Activated naive CD8-positive, alpha-beta T cell treated with anti-CD3 and anti-CD28 coated beads, Interleukin-2, amount 50 U/mL, for 24 hours (primary cell): ENCODE measurements around the gene FSIP1.

ENCODE experiments used
- ATAC-seq: fragments of 150-1000 bp; cut with Tn5 transposase; one replicate; pipeline ENCODE4 v1.10.0; 2021
- DNase-seq: peaks from one replicate; pipeline ENCODE4 v3.0.0; 2021
- H3K27ac Mint-ChIP-seq: one replicate; pipeline ENCODE4 v1.8.0; 2021; ENCODE audit warnings: mild to moderate bottlenecking, mixed read lengths
- H3K27me3 Mint-ChIP-seq: one replicate; pipeline ENCODE4 v1.8.0; 2021; ENCODE audit warnings: mixed read lengths
- H3K36me3 Mint-ChIP-seq: one replicate; pipeline ENCODE4 v1.8.0; 2021; ENCODE audit warnings: low read depth, mixed read lengths
- H3K4me1 Mint-ChIP-seq: one replicate; pipeline ENCODE4 v1.8.0; 2021; ENCODE audit warnings: mixed read lengths
- H3K4me3 Mint-ChIP-seq: one replicate; pipeline ENCODE4 v1.8.0; 2021; ENCODE audit warnings: mild to moderate bottlenecking, moderate library complexity, mixed read lengths
- H3K9me3 Mint-ChIP-seq: one replicate; pipeline ENCODE4 v1.8.0; 2021; ENCODE audit warnings: mixed read lengths

FSIP1 gene

GRCh38 chr15:39654304-39654703, 128.3 kb downstream of the FSIP1 start:
- H3K36me3 Mint-ChIP-seq = no peaks in the 10 kb centered on the region
- no peak for DNase-seq

GRCh38 chr15:39651881-39652280, 130.8 kb downstream of the FSIP1 start:
- Mint-ChIP-seq H3K27ac (no peak overlapping the region), H3K4me1 (peaks cover 12% of the 10 kb centered on the region), H3K36me3 (no peaks in the 10 kb centered on the region), H3K4me3 (no peak overlapping the region), H3K27me3 (peaks cover 2% of the 10 kb centered on the region), H3K9me3 (no peaks in the 10 kb centered on the region)
- DNase-seq (no peak), ATAC-seq (no peak)

More at GRCh38 chr15:39654304-39654703, 128.3 kb downstream of the FSIP1 start:
- H3K4me1 Mint-ChIP-seq = peaks cover 3% of the 10 kb centered on the region
- H3K4me3 Mint-ChIP-seq = no peak overlapping the region
- no peaks in the 10 kb centered on the region for H3K9me3 Mint-ChIP-seq
- peaks cover 2% of the 10 kb centered on the region for H3K27me3 Mint-ChIP-seq
- H3K27ac Mint-ChIP-seq = no peak overlapping the region
- no peak for ATAC-seq

- peaks cover 12% of the 10 kb centered on the region for H3K4me1 Mint-ChIP-seq
Measured at GRCh38 chr15:39651295-39651694, 131.3 kb downstream of the FSIP1 start.

DNA sequence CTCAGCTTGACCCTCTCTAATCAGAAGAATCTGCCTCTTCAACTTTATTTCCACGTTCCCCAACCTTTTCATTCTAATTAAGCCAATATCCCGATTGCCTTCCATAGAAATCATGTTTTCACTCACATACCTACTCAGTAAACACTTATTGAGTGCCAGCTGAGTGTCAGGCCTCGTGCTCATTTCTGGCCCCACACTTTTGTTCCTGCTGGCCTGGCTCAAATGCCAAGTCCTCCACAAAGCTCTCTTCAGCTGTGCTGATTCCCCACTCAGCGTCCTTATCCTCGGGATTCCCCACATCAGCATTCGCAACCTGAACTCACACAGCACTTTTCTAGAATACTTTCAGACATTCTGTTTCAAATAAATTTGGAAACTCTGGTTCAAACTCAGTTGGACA, 132.9 kb downstream of the FSIP1 start:
- peaks cover 2% of the 10 kb centered on the region for H3K27me3 Mint-ChIP-seq
- H3K36me3 Mint-ChIP-seq = no peaks in the 10 kb centered on the region
- no peak for DNase-seq
- no peaks in the 10 kb centered on the region for H3K9me3 Mint-ChIP-seq
- H3K4me1 Mint-ChIP-seq = peaks cover 13% of the 10 kb centered on the region
- no peak overlapping the region for H3K27ac Mint-ChIP-seq
- ATAC-seq = no peak
- H3K4me3 Mint-ChIP-seq = no peak overlapping the region

More at GRCh38 chr15:39651295-39651694, 131.3 kb downstream of the FSIP1 start:
- DNase-seq (no peak), ATAC-seq (no peak)
- no peaks in the 10 kb centered on the region for H3K9me3 Mint-ChIP-seq
- no peak overlapping the region for H3K4me3 Mint-ChIP-seq
- peaks cover 2% of the 10 kb centered on the region for H3K27me3 Mint-ChIP-seq
- H3K36me3 Mint-ChIP-seq = no peaks in the 10 kb centered on the region
- no peak overlapping the region for H3K27ac Mint-ChIP-seq

DNA sequence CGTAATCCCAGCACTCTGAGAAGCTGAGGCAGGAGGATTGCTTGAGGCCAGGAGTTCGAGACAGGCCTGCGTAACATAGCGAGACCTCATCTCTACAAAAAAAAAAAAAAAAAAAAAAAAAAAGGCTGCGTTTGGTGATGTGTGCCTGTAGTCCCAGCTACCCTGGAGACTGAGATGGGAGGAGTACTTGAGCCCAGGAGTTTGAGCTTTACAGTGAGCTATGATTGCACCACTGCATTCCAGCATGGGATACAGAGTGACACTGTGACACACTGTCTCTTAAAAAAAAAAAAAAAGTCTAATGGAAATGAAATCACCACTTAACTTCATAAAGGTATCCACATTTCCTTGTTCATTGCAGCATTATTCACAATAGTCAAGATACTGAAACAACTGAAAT, 136.2 kb downstream of the FSIP1 start:
- H3K27ac Mint-ChIP-seq = peak overlapping the region; percentile 27
- H3K27me3 Mint-ChIP-seq = peaks cover 1% of the 10 kb centered on the region
- H3K9me3 Mint-ChIP-seq = peaks cover 2% of the 10 kb centered on the region
- no peaks in the 10 kb centered on the region for H3K36me3 Mint-ChIP-seq
- ATAC-seq (no peak), DNase-seq (no peak)
- H3K4me3 Mint-ChIP-seq = no peak overlapping the region
- peaks cover 45% of the 10 kb centered on the region for H3K4me1 Mint-ChIP-seq

GRCh38 chr15:39645976-39646257, 136.7 kb downstream of the FSIP1 start:
- no peaks in the 10 kb centered on the region for H3K27me3 Mint-ChIP-seq
- ATAC-seq = no peak
- H3K4me3 Mint-ChIP-seq = no peak overlapping the region
- no peaks in the 10 kb centered on the region for H3K36me3 Mint-ChIP-seq
- peaks cover 4% of the 10 kb centered on the region for H3K9me3 Mint-ChIP-seq
- H3K4me1 Mint-ChIP-seq = peaks cover 50% of the 10 kb centered on the region
- H3K27ac Mint-ChIP-seq = peak overlapping the region; percentile 27
- DNase-seq = no peak

GRCh38 chr15:39645138-39645975, 137.3 kb downstream of the FSIP1 start:
- Mint-ChIP-seq H3K36me3 (no peaks in the 10 kb centered on the region), H3K9me3 (peaks cover 4% of the 10 kb centered on the region), H3K27ac (no peak overlapping the region), H3K4me3 (no peak overlapping the region), H3K27me3 (no peaks in the 10 kb centered on the region), H3K4me1 (peaks cover 56% of the 10 kb centered on the region)
- DNase-seq (no peak), ATAC-seq (no peak)

DNA sequence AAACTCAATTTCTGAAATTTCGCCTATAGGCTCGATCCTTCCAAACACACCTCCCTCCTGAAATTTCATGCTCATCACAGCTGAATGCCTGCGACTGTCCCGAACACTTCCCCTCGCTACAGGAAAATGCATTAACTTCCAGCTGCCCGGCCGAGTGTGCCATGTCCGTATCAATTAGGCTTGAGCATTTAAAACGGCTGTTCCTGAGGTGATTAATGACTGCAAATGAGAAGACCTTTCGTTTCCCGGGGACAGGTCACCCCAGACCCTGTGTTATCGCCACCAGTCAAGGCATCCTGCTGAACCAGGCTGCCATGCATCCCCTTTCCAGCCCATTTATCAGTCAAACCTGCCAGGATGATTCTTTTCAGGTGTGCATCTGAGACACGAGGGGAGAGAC, 138.5 kb downstream of the FSIP1 start:
- Mint-ChIP-seq H3K4me3 (peak overlapping the region; percentile 21), H3K36me3 (no peaks in the 10 kb centered on the region), H3K27ac (no peak overlapping the region), H3K4me1 (peaks cover 57% of the 10 kb centered on the region), H3K27me3 (no peaks in the 10 kb centered on the region), H3K9me3 (peaks cover 4% of the 10 kb centered on the region)
- no peak for DNase-seq
- no peak for ATAC-seq

GRCh38 chr15:39643727-39644126, 138.9 kb downstream of the FSIP1 start:
- DNase-seq (no peak), ATAC-seq (peak; percentile 80)
- peak overlapping the region; percentile 46 for H3K27ac Mint-ChIP-seq
- peaks cover 57% of the 10 kb centered on the region for H3K4me1 Mint-ChIP-seq
- no peaks in the 10 kb centered on the region for H3K36me3 Mint-ChIP-seq
- H3K9me3 Mint-ChIP-seq = peaks cover 4% of the 10 kb centered on the region
- H3K27me3 Mint-ChIP-seq = no peaks in the 10 kb centered on the region
- peak overlapping the region; percentile 21 for H3K4me3 Mint-ChIP-seq

- DNase-seq (no peak), ATAC-seq (peak; percentile 7)
- Mint-ChIP-seq H3K4me1 (peaks cover 50% of the 10 kb centered on the region), H3K27ac (no peak overlapping the region), H3K36me3 (no peaks in the 10 kb centered on the region), H3K4me3 (no peak overlapping the region), H3K27me3 (peaks cover 5% of the 10 kb centered on the region), H3K9me3 (peaks cover 4% of the 10 kb centered on the region)
Measured at GRCh38 chr15:39642011-39642640, 140.5 kb downstream of the FSIP1 start.

DNA sequence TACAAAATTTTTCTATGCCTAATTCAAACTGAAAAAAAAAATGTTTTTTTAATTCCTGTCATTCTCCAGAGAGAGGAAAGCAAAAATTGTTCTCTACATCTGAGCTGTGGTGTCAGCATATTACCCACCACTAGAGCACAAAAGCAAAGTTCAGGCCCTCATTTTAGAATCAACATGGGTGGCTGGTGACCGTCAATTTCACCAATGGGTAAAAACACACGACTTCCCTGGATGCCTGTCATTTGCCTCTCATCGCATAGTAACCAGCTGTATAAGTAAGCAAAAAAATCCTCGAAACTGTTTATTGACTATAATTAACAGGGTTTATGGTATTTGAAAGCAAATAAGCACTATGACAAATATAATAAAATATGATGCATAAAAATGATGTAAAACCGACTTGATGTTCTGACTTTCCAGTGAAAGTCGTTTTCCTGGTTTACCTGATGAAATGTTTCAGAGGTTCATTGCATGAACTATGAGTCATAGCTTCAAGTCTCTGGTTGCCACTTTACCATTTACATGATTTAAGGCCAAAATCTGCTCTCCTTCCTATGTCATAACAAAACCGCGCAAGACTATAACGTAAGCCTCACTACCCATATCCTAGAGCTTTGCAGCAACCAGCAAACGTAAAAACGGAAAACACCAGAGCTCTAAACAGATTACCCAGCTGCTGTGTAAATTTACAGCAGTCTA, 141.3 kb downstream of the FSIP1 start:
- DNase-seq (no peak), ATAC-seq (peak; percentile 44)
- Mint-ChIP-seq H3K9me3 (peaks cover 4% of the 10 kb centered on the region), H3K4me3 (peak overlapping the region; percentile 36), H3K36me3 (no peaks in the 10 kb centered on the region), H3K27me3 (peaks cover 5% of the 10 kb centered on the region), H3K27ac (peak overlapping the region; percentile 77), H3K4me1 (peaks cover 50% of the 10 kb centered on the region)

GRCh38 chr15:39640665-39641064, 142.0 kb downstream of the FSIP1 start:
- Mint-ChIP-seq H3K36me3 (no peaks in the 10 kb centered on the region), H3K27me3 (peaks cover 5% of the 10 kb centered on the region), H3K4me3 (peak overlapping the region; percentile 36), H3K4me1 (peaks cover 50% of the 10 kb centered on the region), H3K9me3 (peaks cover 4% of the 10 kb centered on the region), H3K27ac (peak overlapping the region; percentile 77)
- DNase-seq (no peak), ATAC-seq (no peak)

- DNase-seq = no peak
- Mint-ChIP-seq H3K4me3 (no peak overlapping the region), H3K27me3 (peaks cover 5% of the 10 kb centered on the region), H3K9me3 (peaks cover 4% of the 10 kb centered on the region), H3K36me3 (no peaks in the 10 kb centered on the region), H3K27ac (no peak overlapping the region), H3K4me1 (peaks cover 42% of the 10 kb centered on the region)
- ATAC-seq = no peak
Measured at GRCh38 chr15:39639037-39639436, 143.6 kb downstream of the FSIP1 start.

- peaks cover 5% of the 10 kb centered on the region for H3K27me3 Mint-ChIP-seq
- ATAC-seq = no peak
- peaks cover 4% of the 10 kb centered on the region for H3K9me3 Mint-ChIP-seq
- H3K36me3 Mint-ChIP-seq = no peaks in the 10 kb centered on the region
- no peak overlapping the region for H3K4me3 Mint-ChIP-seq
- H3K4me1 Mint-ChIP-seq = peaks cover 32% of the 10 kb centered on the region
- DNase-seq = no peak
- H3K27ac Mint-ChIP-seq = no peak overlapping the region
Measured at GRCh38 chr15:39638041-39638440, 144.6 kb downstream of the FSIP1 start.

DNA sequence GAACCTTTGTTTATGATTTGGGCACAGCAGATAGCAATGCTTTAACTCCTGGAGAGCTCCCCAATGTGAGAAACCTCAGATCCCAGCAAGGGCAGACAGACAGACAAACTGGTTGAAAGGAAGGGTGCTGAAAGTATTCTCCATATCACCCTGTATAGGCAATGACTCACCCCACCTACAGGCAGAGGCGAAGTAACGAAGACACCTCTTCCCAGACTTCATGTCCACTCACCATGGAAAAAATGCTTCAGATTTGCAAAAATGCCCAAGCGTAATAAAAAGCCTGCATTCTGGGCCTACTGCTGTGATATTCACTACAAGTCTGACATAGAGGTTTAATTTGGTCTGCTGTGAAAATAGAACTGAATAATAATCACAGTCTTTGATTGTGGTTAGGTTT, 151.3 kb downstream of the FSIP1 start:
- no peak for DNase-seq
- ATAC-seq = peak; percentile 78

More for the DNA sequence above, 151.3 kb downstream of the FSIP1 start:
- Mint-ChIP-seq H3K36me3 (peaks cover 7% of the 10 kb centered on the region), H3K9me3 (no peaks in the 10 kb centered on the region), H3K4me3 (peak overlapping the region; percentile 16), H3K27me3 (no peaks in the 10 kb centered on the region), H3K27ac (peak overlapping the region; percentile 71), H3K4me1 (peaks cover 54% of the 10 kb centered on the region)
